HepG2 (cell line): ENCODE results near the gene CD300LF. TPM values are rescaled to one million over a fixed set of nuclear protein-coding genes. Genes with fewer than 3 reads are reported as not detected.

Experiments
- FOXK2 ChIP-seq: fragments of 450-650 bp; IDR thresholded peaks from 2 replicates; pipeline ENCODE4 v1.6.1; 2016
- SP1 ChIP-seq, 2 experiments: fragments of 450-650 bp in 1 of 2; sonication (generic) in 1 of 2; formaldehyde crosslinking in 1 of 2; IDR thresholded peaks; 2 replicates each; pipeline versions ENCODE4 v1.4.0 to v1.6.1; 2016 to 2020; ENCODE audit warnings: missing genetic modification reagents in 1 of 2
- ZBTB44 ChIP-seq: sonication (generic); formaldehyde crosslinking; IDR thresholded peaks from 2 replicates; pipeline ENCODE4 v1.4.0; 2020; ENCODE audit warnings: missing genetic modification reagents
- ZNF281 ChIP-seq: sonication (generic); formaldehyde crosslinking; IDR thresholded peaks from 2 replicates; pipeline ENCODE4 v1.4.0; 2020; ENCODE audit warnings: missing genetic modification reagents, borderline replicate concordance
- ZNF331 ChIP-seq: sonication (generic); formaldehyde crosslinking; IDR thresholded peaks from 2 replicates; pipeline ENCODE4 v1.4.0; 2020; ENCODE audit warnings: missing genetic modification reagents
- ZNF335 ChIP-seq: sonication (generic); formaldehyde crosslinking; IDR thresholded peaks from 2 replicates; pipeline ENCODE4 v1.4.0; 2020; ENCODE audit warnings: missing genetic modification reagents
- ZNF33B ChIP-seq: sonication (generic); formaldehyde crosslinking; IDR thresholded peaks from 2 replicates; pipeline ENCODE4 v1.5.1; 2020; ENCODE audit warnings: mild to moderate bottlenecking, missing genetic modification reagents
- ZNF543 ChIP-seq: sonication (generic); formaldehyde crosslinking; IDR thresholded peaks from 2 replicates; pipeline ENCODE4 v1.4.0; 2020; ENCODE audit warnings: mild to moderate bottlenecking, missing genetic modification reagents
- ZNF674 ChIP-seq: sonication (generic); formaldehyde crosslinking; IDR thresholded peaks from 2 replicates; pipeline ENCODE4 v1.5.0; 2020; ENCODE audit warnings: low read depth, mild to moderate bottlenecking, missing genetic modification reagents
- ZNF775 ChIP-seq: sonication (generic); formaldehyde crosslinking; IDR thresholded peaks from 2 replicates; pipeline ENCODE4 v1.4.0; 2020; ENCODE audit warnings: missing genetic modification reagents, mild to moderate bottlenecking, moderate library complexity, borderline replicate concordance
- polyA plus RNA-seq, 8 experiments: library from polyadenylated mRNA; depleted of rRNA in 3 of 8; stranded (reverse) in 7 of 8; unstranded in 1 of 8; fragments of >200 nt; fragmentation: Illumina TruSeq in 4 of 8; extraction: Trizol in 4 of 8; gene quantifications; 2 replicates each; pipeline versions ENCODE4 v1.2.1 to v1.2.3, GENCODE V29; 2011 to 2016; ENCODE audit warnings: low read depth in 4 of 8, missing spikeins in 1 of 8, mixed read lengths in 1 of 8; ENCODE audit not compliant: insufficient read depth in 1 of 8
- total RNA-seq, 5 experiments: library from RNA; depleted of rRNA; stranded (reverse); fragments of >200 nt; fragmentation: Illumina TruSeq; extraction: Trizol; gene quantifications; 2 replicates each; pipeline ENCODE4 v1.2.3, GENCODE V29; 2016; ENCODE audit warnings: low read depth in 1 of 5
- TF ChIP-seq, protein P1 (sequence below): sonication (generic); formaldehyde crosslinking; IDR thresholded peaks from 2 replicates; pipeline ENCODE4 v1.5.1; 2020; ENCODE audit warnings: mild to moderate bottlenecking, missing genetic modification reagents, moderate library complexity
- TF ChIP-seq, protein P2 (sequence below): sonication (generic); formaldehyde crosslinking; IDR thresholded peaks from 2 replicates; pipeline ENCODE4 v1.4.0; 2020; ENCODE audit warnings: mild to moderate bottlenecking, missing genetic modification reagents

Gene CD300LF
- total and polyA plus RNA-seq, 2 of the 13 experiments (the other 11 are each of a cell fraction or from before 2014, with no cell fraction given): not detected

DNA sequence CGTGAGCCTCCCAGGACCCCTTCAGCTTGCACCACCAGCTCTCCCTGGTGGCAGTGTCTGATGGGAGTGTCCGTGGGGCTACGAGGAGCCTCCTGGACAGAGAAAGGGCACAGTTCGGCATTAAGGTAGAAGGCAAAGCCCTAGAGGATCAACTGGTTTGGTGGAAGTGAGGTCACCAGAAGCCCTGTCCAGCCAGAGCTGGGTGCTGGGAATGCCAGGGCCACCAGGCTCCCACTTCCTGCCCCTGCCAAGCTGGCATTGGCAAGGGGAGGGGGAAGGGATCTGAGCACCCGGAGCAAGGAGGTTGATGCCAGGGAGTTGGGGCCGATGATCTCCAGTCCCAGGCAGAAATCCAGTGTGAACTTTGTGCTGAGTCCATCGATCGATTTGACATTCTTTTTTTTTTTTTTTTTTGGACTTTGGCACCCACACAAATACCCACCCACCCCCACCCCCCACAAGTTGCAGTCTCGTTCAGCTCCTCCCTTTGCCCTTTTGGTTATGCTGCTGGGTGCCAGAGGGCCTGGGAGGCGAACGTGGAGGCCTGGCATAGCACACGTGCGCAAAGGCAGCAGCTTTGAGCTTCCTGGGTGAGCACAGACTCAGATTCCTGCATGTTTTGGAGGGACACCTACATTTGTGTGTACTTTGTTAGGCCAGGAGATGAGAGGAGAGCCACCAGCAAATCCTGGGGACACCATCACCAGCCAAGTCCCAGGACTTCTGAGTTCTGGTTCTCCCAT, 37.8 kb upstream of the CD300LF start (continued):
- TF ChIP-seq ZNF281 (CRISPR knock-in tag) (peak; percentile 98), ZBTB44 (CRISPR knock-in tag) (no peak), ZNF335 (CRISPR knock-in tag) (0 out of 2 replicates have a peak, but pooled peaks have one; percentile 39), ZNF33B (CRISPR knock-in tag) (no peak), ZNF331 (peak; percentile 68), SP1 (IDR thresholded peaks at IDR 0.05) (no peak), SP1 (CRISPR knock-in tag; IDR thresholded peaks at IDR 0.05) (peak; percentile 17; the same call in 1 of the 2 replicates), ZNF543 (CRISPR knock-in tag) (peak; percentile 24; the same call in 1 of the 2 replicates), ZNF775 (no peak; the same call in 1 of the 2 replicates), ZNF674 (CRISPR knock-in tag) (no peak), FOXK2 (0 out of 2 replicates have a peak, but pooled peaks have one; percentile 30)
- TF ChIP-seq, protein P1, sequence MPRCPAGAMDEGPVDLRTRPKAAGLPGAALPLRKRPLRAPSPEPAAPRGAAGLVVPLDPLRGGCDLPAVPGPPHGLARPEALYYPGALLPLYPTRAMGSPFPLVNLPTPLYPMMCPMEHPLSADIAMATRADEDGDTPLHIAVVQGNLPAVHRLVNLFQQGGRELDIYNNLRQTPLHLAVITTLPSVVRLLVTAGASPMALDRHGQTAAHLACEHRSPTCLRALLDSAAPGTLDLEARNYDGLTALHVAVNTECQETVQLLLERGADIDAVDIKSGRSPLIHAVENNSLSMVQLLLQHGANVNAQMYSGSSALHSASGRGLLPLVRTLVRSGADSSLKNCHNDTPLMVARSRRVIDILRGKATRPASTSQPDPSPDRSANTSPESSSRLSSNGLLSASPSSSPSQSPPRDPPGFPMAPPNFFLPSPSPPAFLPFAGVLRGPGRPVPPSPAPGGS (CRISPR knock-in tag): no peak; the same call in 1 of the 2 replicates
- TF ChIP-seq, protein P2, sequence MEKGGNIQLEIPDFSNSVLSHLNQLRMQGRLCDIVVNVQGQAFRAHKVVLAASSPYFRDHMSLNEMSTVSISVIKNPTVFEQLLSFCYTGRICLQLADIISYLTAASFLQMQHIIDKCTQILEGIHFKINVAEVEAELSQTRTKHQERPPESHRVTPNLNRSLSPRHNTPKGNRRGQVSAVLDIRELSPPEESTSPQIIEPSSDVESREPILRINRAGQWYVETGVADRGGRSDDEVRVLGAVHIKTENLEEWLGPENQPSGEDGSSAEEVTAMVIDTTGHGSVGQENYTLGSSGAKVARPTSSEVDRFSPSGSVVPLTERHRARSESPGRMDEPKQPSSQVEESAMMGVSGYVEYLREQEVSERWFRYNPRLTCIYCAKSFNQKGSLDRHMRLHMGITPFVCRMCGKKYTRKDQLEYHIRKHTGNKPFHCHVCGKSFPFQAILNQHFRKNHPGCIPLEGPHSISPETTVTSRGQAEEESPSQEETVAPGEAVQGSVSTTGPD (CRISPR knock-in tag): peak; percentile 96
